Measurements from ENCODE around the gene MAP3K7CL.

GRCh38 chr21:29125979-29126378 is 4.5 kb upstream of the MAP3K7CL start:
- TF ChIP-seq CTCF (IDR thresholded peaks at IDR 0.05) (no peak), POLR2A (IDR thresholded peaks at IDR 0.05) (no peak)

All from Peyer's patch (tissue), 4 donors.